ENCODE measurements around the gene OR2W1.

The OR2W1 gene

GRCh38 chr6:29045075-29045474, at the start of gene OR2W1:
OR2W1 (minus strand) TSS chr6:29045175; CDS start chr6:29045175, 0 bp downstream.
- no peak for DNase-seq (ENCODE audit: low spot score)

- DNase-seq (ENCODE audit: low spot score): no peak
Measured at GRCh38 chr6:29092957-29093356, 48.0 kb upstream of the OR2W1 start.

- no peak for DNase-seq (ENCODE audit: low spot score)
Measured at GRCh38 chr6:29087213-29087612, 42.2 kb upstream of the OR2W1 start, which contains the start of gene OR2B3. OR2B3 (minus strand) TSS chr6:29087313; CDS start chr6:29087248, 65 bp downstream.

- no peak for DNase-seq (ENCODE audit: low spot score)
Measured at GRCh38 chr6:29082457-29082856, 37.5 kb upstream of the OR2W1 start.

- no peak for DNase-seq (ENCODE audit: low spot score)
Measured at GRCh38 chr6:29081312-29081711, 36.3 kb upstream of the OR2W1 start.

- DNase-seq (ENCODE audit: low spot score): no peak
Measured at GRCh38 chr6:29079203-29079602, 34.2 kb upstream of the OR2W1 start.

GRCh38 chr6:29071831-29072723, 27.1 kb upstream of the OR2W1 start:
- DNase-seq (ENCODE audit: low spot score): no peak

- DNase-seq (ENCODE audit: low spot score): no peak
Measured at GRCh38 chr6:29051680-29052079, 6.7 kb upstream of the OR2W1 start.

- no peak for DNase-seq (ENCODE audit: low spot score)
Measured at GRCh38 chr6:29035951-29036350, 9.0 kb downstream of the OR2W1 start.

GRCh38 chr6:29028821-29029220, 16.2 kb downstream of the OR2W1 start:
- DNase-seq (ENCODE audit: low spot score): no peak

GRCh38 chr6:29025927-29026585, 18.9 kb downstream of the OR2W1 start:
- no peak for DNase-seq (ENCODE audit: low spot score)

- DNase-seq (ENCODE audit: low spot score): no peak
Measured at GRCh38 chr6:29021434-29021833, 23.5 kb downstream of the OR2W1 start.

- DNase-seq (ENCODE audit: low spot score): no peak
Measured at GRCh38 chr6:29019629-29020028, 25.3 kb downstream of the OR2W1 start.

GRCh38 chr6:29017428-29017802, 27.6 kb downstream of the OR2W1 start:
- no peak for DNase-seq (ENCODE audit: low spot score)

GRCh38 chr6:29016559-29017427, 28.2 kb downstream of the OR2W1 start:
- DNase-seq (ENCODE audit: low spot score): peak; percentile 79

- no peak for DNase-seq (ENCODE audit: low spot score)
Measured at GRCh38 chr6:29014729-29015608, 30.0 kb downstream of the OR2W1 start.

- DNase-seq (ENCODE audit: low spot score): peak; percentile 74
Measured at GRCh38 chr6:29011276-29011734, 33.7 kb downstream of the OR2W1 start.

- DNase-seq (ENCODE audit: low spot score): no peak
Measured at GRCh38 chr6:29009358-29009757, 35.6 kb downstream of the OR2W1 start.

GRCh38 chr6:29008089-29008488, 36.9 kb downstream of the OR2W1 start:
- DNase-seq (ENCODE audit: low spot score): no peak

- peak; percentile 81 for DNase-seq (ENCODE audit: low spot score)
Measured at GRCh38 chr6:29005183-29005885, 39.6 kb downstream of the OR2W1 start, which contains the start of gene ZNF311. ZNF311 (minus strand) TSS chr6:29005315; CDS start chr6:29003954, 1,361 bp downstream.

Measured in left forelimb (tissue), 1 donor.